Endothelial cell (in vitro differentiated cells): ENCODE data around the gene AQP7. TPM values are rescaled to one million over a fixed set of nuclear protein-coding genes. Genes with fewer than 3 reads are reported as not detected.

Experiments used
- DNase-seq: peaks from one replicate; pipeline ENCODE4 v3.0.0; 2021; ENCODE audit warnings: low spot score
- H3K27ac Mint-ChIP-seq: one replicate; pipeline ENCODE4 v1.8.0; 2021; ENCODE audit warnings: mixed read lengths, inconsistent platforms; ENCODE audit not compliant: unreplicated experiment
- H3K27me3 Mint-ChIP-seq: one replicate; pipeline ENCODE4 v1.8.0; 2021; ENCODE audit warnings: mild to moderate bottlenecking, moderate library complexity, mixed read lengths, inconsistent platforms; ENCODE audit not compliant: unreplicated experiment
- H3K36me3 Mint-ChIP-seq: one replicate; pipeline ENCODE4 v1.8.0; 2021; ENCODE audit warnings: mild to moderate bottlenecking, low read depth, mixed read lengths, inconsistent platforms; ENCODE audit not compliant: unreplicated experiment
- H3K4me1 Mint-ChIP-seq: one replicate; pipeline ENCODE4 v1.8.0; 2021; ENCODE audit warnings: mild to moderate bottlenecking, mixed read lengths, inconsistent platforms; ENCODE audit not compliant: unreplicated experiment
- H3K4me3 Mint-ChIP-seq: one replicate; pipeline ENCODE4 v1.8.0; 2021; ENCODE audit warnings: mild to moderate bottlenecking, mixed read lengths, inconsistent platforms; ENCODE audit not compliant: unreplicated experiment
- H3K9me3 Mint-ChIP-seq: one replicate; pipeline ENCODE4 v1.8.0; 2021; ENCODE audit warnings: mixed read lengths, inconsistent platforms; ENCODE audit not compliant: unreplicated experiment
- CTCF ChIP-seq: fragments of 200-600 bp; sonication (generic); IDR thresholded peaks from one replicate; pipeline ENCODE4 v1.5.0; 2021; ENCODE audit warnings: antibody characterized with exemption; ENCODE audit not compliant: unreplicated experiment
- total RNA-seq: library from RNA; stranded (reverse); fragmentation: NEBNext Ultra II Directional; extraction: Animal tissue kit (Norgen Biotek cat#: 25700); gene quantifications from one replicate; pipeline ENCODE4 v1.2.1, GENCODE V29; 2021; ENCODE audit not compliant: unreplicated experiment

AQP7 gene
- total RNA-seq, 1 donor from 2014 or later: 0.64 TPM

GRCh38 chr9:33442125-33442524 lies 39.8 kb upstream of the AQP7 start:
- Mint-ChIP-seq H3K9me3 (no peaks in the 10 kb centered on the region), H3K27ac (no peak overlapping the region), H3K27me3 (peaks cover 6% of the 10 kb centered on the region), H3K4me1 (peaks cover 32% of the 10 kb centered on the region), H3K4me3 (no peak overlapping the region), H3K36me3 (peaks cover 4% of the 10 kb centered on the region)
- DNase-seq: no peak
- no peak for TF ChIP-seq CTCF

- peaks cover 10% of the 10 kb centered on the region for H3K27me3 Mint-ChIP-seq
- DNase-seq: no peak
- no peaks in the 10 kb centered on the region for H3K36me3 Mint-ChIP-seq
- no peak overlapping the region for H3K27ac Mint-ChIP-seq
- H3K4me3 Mint-ChIP-seq: no peak overlapping the region
- TF ChIP-seq CTCF: no peak
- H3K9me3 Mint-ChIP-seq: no peaks in the 10 kb centered on the region
- H3K4me1 Mint-ChIP-seq: peaks cover 40% of the 10 kb centered on the region
Observed at GRCh38 chr9:33440609-33441008, 38.2 kb upstream of the AQP7 start.

GRCh38 chr9:33440204-33440603 lies 37.8 kb upstream of the AQP7 start:
- Mint-ChIP-seq H3K27me3 (peaks cover 11% of the 10 kb centered on the region), H3K27ac (peak overlapping the region; percentile 9), H3K4me1 (peaks cover 43% of the 10 kb centered on the region), H3K36me3 (no peaks in the 10 kb centered on the region), H3K4me3 (no peak overlapping the region), H3K9me3 (no peaks in the 10 kb centered on the region)
- DNase-seq: no peak
- TF ChIP-seq CTCF: no peak

- H3K9me3 Mint-ChIP-seq: no peaks in the 10 kb centered on the region
- no peak for DNase-seq
- peaks cover 9% of the 10 kb centered on the region for H3K27me3 Mint-ChIP-seq
- no peak for TF ChIP-seq CTCF
- H3K4me3 Mint-ChIP-seq: no peak overlapping the region
- H3K27ac Mint-ChIP-seq: peak overlapping the region; percentile 9
- peaks cover 41% of the 10 kb centered on the region for H3K4me1 Mint-ChIP-seq
- no peaks in the 10 kb centered on the region for H3K36me3 Mint-ChIP-seq
Observed at GRCh38 chr9:33439731-33440130, 37.4 kb upstream of the AQP7 start.

GRCh38 chr9:33438926-33439680 lies 36.7 kb upstream of the AQP7 start:
- DNase-seq: peak; percentile 40
- H3K27me3 Mint-ChIP-seq: peaks cover 9% of the 10 kb centered on the region
- peaks cover 43% of the 10 kb centered on the region for H3K4me1 Mint-ChIP-seq
- TF ChIP-seq CTCF: no peak
- no peaks in the 10 kb centered on the region for H3K36me3 Mint-ChIP-seq
- no peak overlapping the region for H3K4me3 Mint-ChIP-seq
- H3K27ac Mint-ChIP-seq: no peak overlapping the region
- H3K9me3 Mint-ChIP-seq: no peaks in the 10 kb centered on the region
